HCT116 (cell line): Measurements from ENCODE around the gene LAD1. TPM values are rescaled to one million over a fixed set of nuclear protein-coding genes. Genes with fewer than 3 reads are reported as not detected.

Source experiments
- ATAC-seq: fragments of 200-7000 bp; cut with Tn5 transposase; 2 replicates; pipeline ENCODE4 v1.9.1; 2020; ENCODE audit warnings: mild to moderate bottlenecking, moderate library complexity
- BruUV-seq: library from RNA; stranded (reverse); fragments of 400-500 nt; replicated peaks from 2 replicates; lab custom pipeline; 2021; lab: Mats Ljungman, UMichigan
- CTCF ChIA-PET: fragments of 300-600 bp; sonication (Branson Sonifier 250); formaldehyde crosslinking; loops from one replicate; lab custom pipeline; 2021; ENCODE audit warnings: antibody characterized with exemption; lab: Charles Lee
- POLR2A ChIA-PET: fragments of 300-600, 350-600 bp; sonication (Branson Sonifier 250); formaldehyde crosslinking; loops from one replicate; lab custom pipeline; 2021; ENCODE audit warnings: antibody characterized with exemption; lab: Charles Lee
- RAD21 ChIA-PET, 2 experiments: fragments of 300-600 bp; sonication (Branson Sonifier 250); formaldehyde crosslinking; loops; one replicate each; lab custom pipeline; 2023; ENCODE audit warnings: low total read pairs in 2 of 2; ENCODE audit not compliant: uncharacterized antibody in 2 of 2, unreplicated experiment in 2 of 2, low non-redundant PET in 1 of 2; lab: Charles Lee
- DNase-seq: peaks from one replicate; pipeline ENCODE4 v3.0.0-alpha.2; 2010; ENCODE audit warnings: low read depth, low spot score
- H2AFZ ChIP-seq: fragments of 200-600 bp; shearing (Covaris generic), sonication (generic); 2 replicates; pipeline ENCODE4 v1.6.1; 2017; ENCODE audit warnings: low read depth, mixed run types, mixed read lengths, antibody characterized with exemption, low read length; ENCODE audit not compliant: poor library complexity, severe bottlenecking
- H3K27ac ChIP-seq: 2 replicates; pipeline ENCODE4 v1.5.1; 2012; ENCODE audit warnings: low read depth, low read length
- H3K27me3 ChIP-seq: fragments of 200-600 bp; sonication (generic); 2 replicates; pipeline ENCODE4 v1.6.1; 2016; ENCODE audit warnings: mixed run types, low read length, mixed read lengths; ENCODE audit not compliant: insufficient read depth
- H3K36me3 ChIP-seq, 2 experiments: fragments of 200-500 bp in 1 of 2; fragments of 200-600 bp in 1 of 2; sonication (Bioruptor generic) in 1 of 2; sonication (generic) in 1 of 2; 2 replicates each; pipeline versions ENCODE4 v1.5.1 to v1.6.1; 2014 to 2016; ENCODE audit warnings: low read length in 2 of 2, inconsistent platforms in 1 of 2, mixed read lengths in 1 of 2, mixed run types in 1 of 2; ENCODE audit not compliant: insufficient read depth in 2 of 2, control insufficient read depth in 1 of 2
- H3K4me1 ChIP-seq, 2 experiments: fragments of 200-600 bp in 1 of 2; sonication (generic) in 1 of 2; 2 replicates each; pipeline versions ENCODE4 v1.5.1 to v1.6.1; 2012 to 2017; ENCODE audit warnings: low read length in 2 of 2, inconsistent platforms in 1 of 2, mild to moderate bottlenecking in 1 of 2, mixed read lengths in 1 of 2, mixed run types in 1 of 2, moderate library complexity in 1 of 2; ENCODE audit not compliant: insufficient read depth in 2 of 2, control insufficient read depth in 1 of 2
- H3K4me2 ChIP-seq: fragments of 200-600 bp; sonication (generic); 2 replicates; pipeline ENCODE4 v1.6.1; 2017; ENCODE audit warnings: mixed run types, low read length, mixed read lengths
- H3K4me3 ChIP-seq, 2 experiments: fragments of 200-600 bp in 1 of 2; sonication (generic) in 1 of 2; replicated peaks in 1 of 2; 2 replicates each; pipeline ENCODE4 v1.5.1; 2011 to 2016; ENCODE audit warnings: low read length in 2 of 2, control low read depth in 1 of 2, low read depth in 1 of 2, mild to moderate bottlenecking in 1 of 2, mixed read lengths in 1 of 2, mixed run types in 1 of 2
- H3K79me2 ChIP-seq: fragments of 200-600 bp; sonication (generic); 2 replicates; pipeline ENCODE4 v1.6.1; 2017; ENCODE audit warnings: mild to moderate bottlenecking, mixed run types, low read length, moderate library complexity, mixed read lengths; ENCODE audit not compliant: insufficient read depth
- H3K9ac ChIP-seq: fragments of 200-600 bp; sonication (generic); 2 replicates; pipeline ENCODE4 v1.6.1; 2016; ENCODE audit warnings: low read length, mixed read lengths
- H3K9me2 ChIP-seq: fragments of 200-600 bp; sonication (generic), shearing (Covaris generic); 2 replicates; pipeline ENCODE4 v1.6.1; 2017; ENCODE audit warnings: mixed run types, mild to moderate bottlenecking, moderate library complexity; ENCODE audit not compliant: insufficient read depth
- H3K9me3 ChIP-seq, 2 experiments: fragments of 200-500 bp in 1 of 2; fragments of 200-600 bp in 1 of 2; sonication (Bioruptor generic) in 1 of 2; sonication (generic) in 1 of 2; 2 replicates each; pipeline ENCODE4 v1.6.1; 2014 to 2017; ENCODE audit warnings: low read length in 2 of 2, mixed read lengths in 2 of 2, inconsistent platforms in 1 of 2, low read depth in 1 of 2, mild to moderate bottlenecking in 1 of 2, mixed run types in 1 of 2, moderate library complexity in 1 of 2; ENCODE audit not compliant: control insufficient read depth in 1 of 2, insufficient read depth in 1 of 2
- H4K20me1 ChIP-seq: fragments of 200-600 bp; sonication (generic), shearing (Covaris generic); 2 replicates; pipeline ENCODE4 v1.6.1; 2017; ENCODE audit warnings: mixed run types, mild to moderate bottlenecking, moderate library complexity; ENCODE audit not compliant: insufficient read depth
- CBX3 ChIP-seq: IDR thresholded peaks from 2 replicates; pipeline ENCODE4 v1.6.1; 2012; ENCODE audit warnings: low read depth
- EGR1 ChIP-seq: IDR thresholded peaks from 2 replicates; pipeline ENCODE4 v1.6.1; 2012; ENCODE audit warnings: low read depth
- ELF1 ChIP-seq: IDR thresholded peaks from 2 replicates; pipeline ENCODE4 v1.6.1; 2012; ENCODE audit warnings: low read depth, borderline replicate concordance
- EZH2 ChIP-seq: fragments of 200-600 bp; sonication (generic); IDR thresholded peaks from 2 replicates; pipeline ENCODE4 v1.6.1; 2017; ENCODE audit warnings: antibody characterized with exemption, mixed run types
- JUND ChIP-seq: IDR thresholded peaks from 2 replicates; pipeline ENCODE4 v1.6.1; 2012
- POLR2A ChIP-seq: IDR thresholded peaks from 2 replicates; pipeline ENCODE4 v1.7.0; 2011; ENCODE audit warnings: borderline replicate concordance; ENCODE audit not compliant: insufficient read depth, insufficient read length; ENCODE audit errors: extremely low read depth
- POLR2AphosphoS5 ChIP-seq: IDR thresholded peaks from 2 replicates; pipeline ENCODE4 v1.6.1; 2011; ENCODE audit warnings: mild to moderate bottlenecking, low read depth, low read length, moderate library complexity
- RAD21 ChIP-seq: IDR thresholded peaks from 2 replicates; pipeline ENCODE4 v1.6.1; 2012; ENCODE audit warnings: low read depth, mild to moderate bottlenecking
- SP1 ChIP-seq: IDR thresholded peaks from 2 replicates; pipeline ENCODE4 v1.6.1; 2012; ENCODE audit warnings: low read depth
- SRF ChIP-seq: IDR thresholded peaks from 2 replicates; pipeline ENCODE4 v1.6.1; 2012; ENCODE audit warnings: low read depth
- TCF7L2 ChIP-seq: IDR thresholded peaks from 2 replicates; pipeline ENCODE4 v1.7.0; 2011; ENCODE audit warnings: borderline replicate concordance, inconsistent platforms; ENCODE audit not compliant: insufficient read depth, insufficient read length; ENCODE audit errors: extremely low read depth
- YY1 ChIP-seq: IDR thresholded peaks from 2 replicates; pipeline ENCODE4 v1.6.1; 2011; ENCODE audit warnings: low read length, low read depth, moderate library complexity, mild to moderate bottlenecking; ENCODE audit not compliant: insufficient replicate concordance; ENCODE audit errors: extremely low read depth
- ZFX ChIP-seq: fragments of 450-650 bp; IDR thresholded peaks from 2 replicates; pipeline ENCODE4 v1.6.1; 2017
- ZNF274 ChIP-seq: fragments of 200-500 bp; sonication (Bioruptor generic); IDR thresholded peaks from 2 replicates; pipeline ENCODE4 v1.6.1; 2014; ENCODE audit warnings: mild to moderate bottlenecking, low read depth, low read length, inconsistent platforms
- intact Hi-C: fragments of 100-400 bp; cut with micrococcal nuclease; formaldehyde crosslinking; loops from 2 replicates; pipeline ENCODE4 v1.10.0; 2022
- total RNA-seq: library from RNA; stranded (reverse); gene quantifications from one replicate; pipeline ENCODE4 v1.2.1, GENCODE V29; 2021; ENCODE audit not compliant: unreplicated experiment
- TF ChIP-seq, protein P1 (sequence below), 3 experiments: fragments of 200-600 bp in 1 of 3; sonication (generic) in 1 of 3; IDR thresholded peaks in 2 of 3; conservative IDR thresholded peaks in 1 of 3; 2 replicates each; pipeline ENCODE4 v1.5.1; 2012 to 2017; ENCODE audit warnings: low read depth in 2 of 3, low read length in 2 of 3, antibody characterized with exemption in 1 of 3, borderline replicate concordance in 1 of 3, control low read depth in 1 of 3, mild to moderate bottlenecking in 1 of 3, mixed read lengths in 1 of 3, mixed run types in 1 of 3, moderate library complexity in 1 of 3; ENCODE audit not compliant: insufficient read depth in 1 of 3
- TF ChIP-seq, protein P2 (sequence below): IDR thresholded peaks from 2 replicates; pipeline ENCODE4 v1.6.1; 2012

Gene LAD1
- total RNA-seq, 1 experiment from 2014 or later, result 56.1 TPM

DNA sequence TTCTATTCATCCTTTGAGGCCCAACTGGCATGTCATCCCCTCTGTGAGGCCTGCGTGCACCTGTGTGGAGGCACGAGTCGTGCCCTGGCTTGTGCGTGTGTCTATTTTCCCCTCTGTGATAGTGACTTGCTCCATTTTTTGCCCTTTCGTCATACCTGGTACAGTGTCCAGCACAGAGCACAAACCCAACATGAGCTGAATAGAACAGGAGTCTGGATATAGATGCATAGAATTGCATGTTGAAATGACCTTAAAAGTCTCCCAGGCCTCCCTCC is 54.1 kb downstream of the LAD1 start:
- no peak for ATAC-seq
- BruUV-seq, result no TSS peak
- CTCF ChIA-PET, result interaction anchor here (2.2 kb wide), 1 partner anchor 36 kb away, joined by 14 read pairs; no protein-coding TSS in a partner anchor
- TF ChIP-seq, protein P1, sequence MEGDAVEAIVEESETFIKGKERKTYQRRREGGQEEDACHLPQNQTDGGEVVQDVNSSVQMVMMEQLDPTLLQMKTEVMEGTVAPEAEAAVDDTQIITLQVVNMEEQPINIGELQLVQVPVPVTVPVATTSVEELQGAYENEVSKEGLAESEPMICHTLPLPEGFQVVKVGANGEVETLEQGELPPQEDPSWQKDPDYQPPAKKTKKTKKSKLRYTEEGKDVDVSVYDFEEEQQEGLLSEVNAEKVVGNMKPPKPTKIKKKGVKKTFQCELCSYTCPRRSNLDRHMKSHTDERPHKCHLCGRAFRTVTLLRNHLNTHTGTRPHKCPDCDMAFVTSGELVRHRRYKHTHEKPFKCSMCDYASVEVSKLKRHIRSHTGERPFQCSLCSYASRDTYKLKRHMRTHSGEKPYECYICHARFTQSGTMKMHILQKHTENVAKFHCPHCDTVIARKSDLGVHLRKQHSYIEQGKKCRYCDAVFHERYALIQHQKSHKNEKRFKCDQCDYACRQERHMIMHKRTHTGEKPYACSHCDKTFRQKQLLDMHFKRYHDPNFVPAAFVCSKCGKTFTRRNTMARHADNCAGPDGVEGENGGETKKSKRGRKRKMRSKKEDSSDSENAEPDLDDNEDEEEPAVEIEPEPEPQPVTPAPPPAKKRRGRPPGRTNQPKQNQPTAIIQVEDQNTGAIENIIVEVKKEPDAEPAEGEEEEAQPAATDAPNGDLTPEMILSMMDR (IDR thresholded peaks at IDR 0.05 in 2 of 3, conservative IDR thresholded peaks at IDR 0.05 in 1 of 3; ENCODE audit: borderline replicate concordance in 1 of 3, insufficient read depth in 1 of 3, low read depth in 2 of 3, low read length in 2 of 3), result no peak
- TF ChIP-seq ZFX (no peak), SP1 (no peak), EGR1 (no peak), CBX3 (no peak), POLR2A (no peak), EZH2 (no peak), SRF (no peak), YY1 (no peak), TCF7L2 (no peak), JUND (no peak), RAD21 (no peak), ELF1 (no peak), POLR2AphosphoS5 (no peak), ZNF274 (no peak)
- TF ChIP-seq, protein P2, sequence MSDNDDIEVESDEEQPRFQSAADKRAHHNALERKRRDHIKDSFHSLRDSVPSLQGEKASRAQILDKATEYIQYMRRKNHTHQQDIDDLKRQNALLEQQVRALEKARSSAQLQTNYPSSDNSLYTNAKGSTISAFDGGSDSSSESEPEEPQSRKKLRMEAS, result no peak
- TF ChIP-seq, all 23 proteins: peak for 0
- ChIA-PET POLR2A (no interaction called here), RAD21 (no interaction called here)
- Histone ChIP-seq H3K9me2 (no peaks in the 10 kb centered on the region), H3K27me3 (no peaks in the 10 kb centered on the region), H3K4me1 (peaks cover 2 to 15% of the 10 kb centered on the region in 2 experiments; a peak in 3 of 4 replicates), H3K36me3 (no peaks in the 10 kb centered on the region), H3K9ac (no peak overlapping the region), H2AFZ (no peak overlapping the region), H3K9me3 (peaks cover 5% of the 10 kb centered on the region in 2 experiments; a peak in 1 of 4 replicates), H4K20me1 (no peaks in the 10 kb centered on the region), H3K4me3 (no peak overlapping the region), H3K79me2 (no peaks in the 10 kb centered on the region), H3K4me2 (no peak overlapping the region), H3K27ac (no peak overlapping the region)
- intact Hi-C loops, result no loop called here
- no peak for DNase-seq
